HG03565 (cell line): ENCODE data around the gene BDH1.
"Not testable (repeated sequence)": the region's sequence is repeated elsewhere in the genome, so short reads cannot be mapped to it uniquely, and the experiment has no call there.

Experiments used
- ATAC-seq: cut with Tn5 transposase; IDR thresholded peaks from one replicate; pipeline ENCODE4 v1.9.1; 2021; ENCODE audit warnings: mild to moderate bottlenecking, moderate library complexity; ENCODE audit not compliant: unreplicated experiment

BDH1 gene

GRCh38 chr3:197490098-197491058, 65.4 kb downstream of the BDH1 start:
- no peak for ATAC-seq

GRCh38 chr3:197487911-197488391, 67.8 kb downstream of the BDH1 start:
- ATAC-seq = no peak

- no peak for ATAC-seq
These were observed 68.9 kb downstream of the BDH1 start for GRCh38 chr3:197486861-197487260.

- ATAC-seq = no peak
These were observed 70.6 kb downstream of the BDH1 start for GRCh38 chr3:197485143-197485542.

- no peak for ATAC-seq
These were observed 71.4 kb downstream of the BDH1 start for GRCh38 chr3:197484204-197484901.

GRCh38 chr3:197482001-197482400, 73.8 kb downstream of the BDH1 start:
- ATAC-seq = no peak

GRCh38 chr3:197480320-197480719, 75.4 kb downstream of the BDH1 start:
- ATAC-seq = no peak

GRCh38 chr3:197478746-197479668, 76.8 kb downstream of the BDH1 start:
- ATAC-seq = no peak

- not testable (repeated sequence) for ATAC-seq
These were observed 78.0 kb downstream of the BDH1 start for GRCh38 chr3:197477816-197478215.

- no peak for ATAC-seq
These were observed 79.7 kb downstream of the BDH1 start for GRCh38 chr3:197475997-197476525.

- ATAC-seq = no peak
These were observed 80.3 kb downstream of the BDH1 start for GRCh38 chr3:197475514-197475913.

- ATAC-seq = no peak
These were observed 83.6 kb downstream of the BDH1 start for GRCh38 chr3:197472151-197472550.

GRCh38 chr3:197471221-197472010, 84.4 kb downstream of the BDH1 start:
- ATAC-seq = no peak

- ATAC-seq = no peak
These were observed 86.8 kb downstream of the BDH1 start for GRCh38 chr3:197468866-197469382.

- no peak for ATAC-seq
These were observed 87.6 kb downstream of the BDH1 start for GRCh38 chr3:197468167-197468566.

- no peak for ATAC-seq
These were observed 89.0 kb downstream of the BDH1 start for GRCh38 chr3:197466586-197467399.

GRCh38 chr3:197465996-197466549, 89.7 kb downstream of the BDH1 start:
- no peak for ATAC-seq
